OCI-LY7 (cell line): ENCODE measurements around the gene TREM2.

ENCODE experiments used
- CTCF ChIP-seq: fragments of 200-600 bp; sonication (generic); conservative IDR thresholded peaks from 2 replicates; pipeline ENCODE4 v1.5.1; 2014; ENCODE audit warnings: mild to moderate bottlenecking, antibody characterized with exemption, low read length, moderate library complexity, mixed read lengths
- EZH2phosphoT487 ChIP-seq: fragments of 200-600 bp; sonication (generic); IDR thresholded peaks from 2 replicates; pipeline ENCODE4 v1.6.1; 2018; ENCODE audit warnings: low read depth, borderline replicate concordance, mild to moderate bottlenecking, mixed run types, antibody characterized with exemption, low read length, moderate library complexity, mixed read lengths

- TF ChIP-seq CTCF (no peak), EZH2phosphoT487 (no peak)
Observed at GRCh38 chr6:41193171-41193734, 30.3 kb upstream of the TREM2 start.
